Stimulated activated CD4-positive, alpha-beta T cell treated with anti-CD3 and anti-CD28 coated beads, Interleukin-1b, Interleukin-23, amount 100 ng/mL, for 24 hours (primary cell): ENCODE measurements around the gene MIPEP.
"Not testable (repeated sequence)": the region's sequence is repeated elsewhere in the genome, so short reads cannot be mapped to it uniquely, and the experiment has no call there.

ENCODE experiments used
- DNase-seq, 4 experiments: peaks; one replicate each; pipeline ENCODE4 v3.0.0-alpha.2; 2020; ENCODE audit warnings: low read depth in 4 of 4, low spot score in 1 of 4

MIPEP gene

GRCh38 chr13:23751195-23751594 lies 138.0 kb downstream of the MIPEP start:
- no peak for DNase-seq

- DNase-seq = no peak
These were observed 138.6 kb downstream of the MIPEP start for GRCh38 chr13:23750383-23751121.

GRCh38 chr13:23749288-23749873 lies 139.8 kb downstream of the MIPEP start:
- DNase-seq = no peak

GRCh38 chr13:23748109-23748990 lies 140.8 kb downstream of the MIPEP start:
- DNase-seq = no peak

DNA sequence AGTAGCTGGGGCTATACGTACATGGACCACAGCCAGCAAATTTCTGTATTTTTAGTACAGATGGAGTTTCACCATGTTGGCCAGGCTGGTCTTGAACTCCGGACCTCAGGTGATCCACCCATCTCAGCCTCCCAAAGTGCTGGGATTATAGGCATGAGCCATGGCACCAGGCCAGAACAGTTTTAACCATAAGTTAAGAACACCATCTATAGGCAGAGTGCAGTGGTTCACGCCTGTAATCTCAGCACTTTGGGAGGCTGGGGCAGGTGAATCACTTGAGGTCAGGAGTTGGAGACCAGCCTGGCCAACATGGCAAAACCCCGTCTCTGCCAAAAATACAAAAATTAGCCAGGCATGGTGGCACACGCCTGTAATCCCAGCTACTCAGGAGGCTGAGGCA lies 143.1 kb downstream of the MIPEP start:
- not testable (repeated sequence) for DNase-seq

DNA sequence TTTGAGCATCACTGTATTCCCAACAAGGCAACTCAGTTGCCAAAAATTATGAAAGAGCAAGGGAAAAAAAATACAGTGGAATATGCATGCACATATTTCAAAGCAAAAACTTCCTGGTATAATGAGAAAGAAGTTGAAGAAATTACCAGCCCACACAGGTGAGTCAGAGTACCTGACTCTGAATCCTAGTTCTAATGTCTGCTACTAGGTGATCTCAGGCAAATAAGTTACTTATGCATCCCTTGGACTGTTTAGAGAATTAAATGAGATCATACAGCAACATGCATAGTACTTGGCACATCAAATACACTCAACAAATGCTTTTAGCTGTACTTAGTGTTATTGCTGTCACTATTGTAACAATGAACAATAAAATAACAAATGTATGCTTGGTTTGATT lies 144.9 kb downstream of the MIPEP start:
- no peak for DNase-seq

DNA sequence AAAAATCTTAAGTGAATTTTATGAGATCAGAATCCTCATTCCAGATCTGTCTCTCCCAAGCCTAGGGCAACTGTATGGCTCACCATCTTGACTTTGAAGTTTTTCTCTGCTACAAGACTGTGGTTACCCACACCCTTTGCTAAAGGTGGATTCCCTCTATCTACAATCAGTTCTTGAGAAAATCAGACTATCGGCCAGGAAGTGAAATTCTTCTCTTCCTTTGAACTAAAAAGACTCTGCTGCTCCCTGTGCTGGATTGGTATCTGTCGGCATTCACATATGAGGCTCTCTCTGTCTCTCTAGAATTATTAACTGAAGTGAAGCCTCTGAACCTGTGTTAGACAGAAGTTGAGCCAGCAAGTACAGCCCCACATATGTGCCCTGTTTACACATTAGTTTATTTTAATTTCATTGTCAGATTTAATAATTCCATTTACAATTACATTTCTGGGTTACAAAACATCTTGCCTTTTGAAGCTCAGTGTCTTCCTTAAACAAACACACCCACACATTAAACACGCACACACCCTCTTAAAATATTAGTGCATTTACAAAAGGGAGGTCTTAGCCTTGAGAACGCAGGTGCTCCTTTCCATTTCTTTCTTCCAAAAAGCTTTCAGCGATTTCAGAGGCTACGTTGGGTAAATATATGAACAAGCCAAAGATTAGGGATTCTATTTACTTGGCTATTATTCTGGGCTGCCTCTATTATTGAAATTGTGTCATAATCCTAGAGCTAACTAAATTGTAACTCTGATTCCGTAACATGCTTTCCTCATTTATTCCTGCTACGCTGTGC lies 145.7 kb downstream of the MIPEP start:
- DNase-seq = no peak

GRCh38 chr13:23741879-23742510 lies 147.2 kb downstream of the MIPEP start:
- no peak for DNase-seq

DNA sequence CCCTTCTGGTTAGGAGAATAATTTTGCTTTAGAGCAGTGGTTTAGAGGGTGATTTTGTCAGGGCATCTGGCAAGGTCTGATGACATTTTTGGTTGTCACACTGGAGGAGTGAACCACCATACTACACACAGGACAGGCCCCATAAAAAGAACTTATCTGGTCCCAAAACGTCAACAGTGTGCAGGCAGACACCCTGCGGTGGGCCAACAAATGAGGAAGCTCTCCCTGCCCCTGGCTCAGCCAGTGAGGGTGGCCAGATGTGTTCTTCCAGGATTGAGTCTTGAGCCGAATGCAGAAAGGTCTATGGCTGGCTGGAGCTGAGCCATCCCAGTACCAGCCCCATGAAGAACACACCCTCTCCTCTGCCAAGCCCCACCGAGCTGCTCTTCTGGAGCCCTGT lies 149.2 kb downstream of the MIPEP start:
- DNase-seq = no peak

DNA sequence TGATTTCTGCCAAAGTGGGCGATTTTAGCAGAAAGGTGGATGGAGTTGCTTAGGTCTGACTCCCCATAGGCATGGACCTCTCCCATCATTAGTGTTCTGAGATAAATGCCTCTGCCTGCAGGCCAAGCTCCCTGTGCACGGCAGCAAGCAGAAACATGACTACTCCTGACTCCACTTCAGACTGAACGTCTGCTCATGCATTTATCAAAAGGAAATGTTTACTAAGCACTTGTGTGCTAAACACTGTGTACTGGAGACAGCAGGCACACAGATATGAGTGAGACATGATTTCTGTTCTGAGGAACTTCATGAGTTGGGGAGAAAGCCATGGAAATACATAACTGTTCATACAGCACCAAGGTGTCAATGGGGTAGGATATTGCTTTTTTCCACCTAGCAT lies 149.6 kb downstream of the MIPEP start:
- no peak for DNase-seq

- no peak for DNase-seq
These were observed 152.7 kb downstream of the MIPEP start for GRCh38 chr13:23736541-23736940.

DNA sequence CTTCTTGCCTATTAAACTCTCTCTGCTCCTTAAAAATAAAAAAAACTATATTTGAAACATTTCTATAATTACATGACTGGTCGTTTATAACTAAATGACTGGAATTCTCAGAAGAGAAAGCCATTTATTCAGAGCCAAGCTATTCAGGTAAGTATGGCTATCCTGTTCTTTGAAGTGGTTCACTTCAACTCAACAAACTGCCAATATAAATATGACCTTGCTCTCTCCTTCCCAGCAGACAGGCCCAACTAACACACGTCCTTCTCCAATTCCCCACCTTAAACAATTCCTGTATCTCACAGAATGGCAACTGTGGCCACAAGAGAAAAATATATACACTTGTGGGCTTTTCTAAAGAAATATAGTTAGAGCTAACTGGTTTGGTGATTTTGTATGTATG lies 153.9 kb downstream of the MIPEP start:
- DNase-seq = no peak

- DNase-seq = no peak
These were observed 157.5 kb downstream of the MIPEP start for GRCh38 chr13:23731709-23732108.

GRCh38 chr13:23730251-23730650 lies 158.9 kb downstream of the MIPEP start:
- DNase-seq = no peak

DNA sequence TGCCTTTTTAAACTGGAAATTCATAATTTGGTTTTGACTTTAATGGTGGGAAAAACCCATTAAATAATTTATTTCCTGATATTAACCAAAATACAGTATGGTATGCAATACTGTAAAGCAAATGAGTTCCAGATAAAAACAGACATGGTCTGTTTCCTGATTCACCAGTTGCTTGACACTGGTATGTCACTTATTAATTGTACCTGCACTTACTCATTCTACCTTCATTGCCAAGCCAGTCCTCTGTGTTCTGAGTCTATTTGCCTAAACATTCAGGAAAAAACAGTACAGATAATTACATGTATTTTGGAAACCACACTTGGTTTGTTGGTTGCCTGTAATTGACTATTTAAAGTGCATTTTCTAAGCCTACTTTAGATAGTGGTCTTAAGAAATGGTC lies 159.7 kb downstream of the MIPEP start:
- no peak for DNase-seq

GRCh38 chr13:23728807-23729206 lies 160.4 kb downstream of the MIPEP start:
- no peak for DNase-seq

DNA sequence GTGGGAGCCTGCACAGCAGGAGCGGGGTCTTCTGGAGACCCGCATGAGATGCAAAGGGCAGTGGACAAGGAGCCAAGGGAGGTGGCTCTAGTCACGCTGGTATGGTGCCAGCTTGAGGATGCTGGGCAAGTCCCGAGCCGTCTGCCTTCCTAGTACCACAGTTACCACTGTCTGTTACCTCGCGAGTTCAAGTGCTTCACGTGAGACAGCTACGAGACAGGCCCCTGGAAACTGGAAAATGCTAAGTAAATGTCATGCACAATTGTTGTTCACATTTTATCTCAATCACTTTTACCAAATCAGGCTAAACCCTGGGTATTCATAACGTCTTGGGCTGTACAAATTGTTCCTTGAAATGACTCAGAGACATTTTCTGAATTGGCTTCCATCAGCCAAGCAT lies 163.3 kb downstream of the MIPEP start:
- no peak for DNase-seq

DNA sequence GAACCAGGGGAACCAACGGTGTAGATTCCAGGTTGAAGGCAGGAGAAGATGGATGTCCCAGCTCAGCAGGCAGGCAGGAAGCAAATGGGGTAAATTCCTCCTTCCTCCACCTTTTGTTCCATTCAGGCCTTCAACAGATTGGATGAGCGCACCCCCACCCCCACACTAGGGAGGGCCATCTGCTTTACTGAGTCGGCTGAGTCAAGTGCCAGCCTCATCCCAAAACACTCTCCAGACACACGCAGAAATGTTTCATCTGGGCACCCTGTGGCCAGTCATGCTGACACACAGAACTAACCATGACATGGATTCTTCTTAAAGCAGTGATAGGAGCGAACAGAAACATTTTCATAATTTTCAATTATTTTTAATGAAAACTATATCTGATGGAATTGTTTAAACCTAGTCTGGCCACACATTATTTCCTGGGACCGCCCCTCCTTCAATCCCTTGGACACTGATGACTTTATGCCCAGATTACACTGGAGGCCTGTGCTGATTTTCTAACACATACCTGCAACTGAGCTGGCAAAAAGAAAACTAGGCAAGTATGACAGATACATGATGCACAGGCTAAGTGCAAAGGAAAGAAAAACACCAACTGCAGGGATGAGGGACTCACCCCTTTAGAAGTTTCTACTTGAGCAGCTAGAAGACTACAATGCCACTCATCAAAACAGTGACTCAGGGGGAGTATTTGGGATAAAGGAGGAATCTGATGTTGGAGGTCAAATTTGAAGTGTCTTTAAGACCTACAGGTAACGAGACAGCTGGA lies 164.8 kb downstream of the MIPEP start:
- no peak for DNase-seq

DNA sequence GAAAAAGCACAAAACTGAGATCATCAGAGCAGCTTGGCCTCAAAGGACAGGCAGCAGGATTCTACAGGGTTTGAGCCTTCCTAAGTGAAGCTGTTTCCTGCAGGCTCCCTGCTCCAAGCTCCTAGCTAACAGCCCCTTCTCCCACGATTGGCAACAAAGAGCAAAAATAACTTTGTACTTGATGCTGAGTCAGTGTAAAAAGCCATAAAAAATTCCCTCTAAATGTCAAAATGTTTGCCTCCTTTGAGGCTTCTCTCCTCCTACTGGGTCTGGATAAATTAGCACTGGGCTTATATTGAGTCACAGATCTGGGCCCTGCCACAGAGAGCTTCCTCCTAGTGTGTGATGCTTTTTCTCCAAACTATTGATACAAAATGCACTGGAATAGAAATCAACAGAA lies 165.7 kb downstream of the MIPEP start:
- no peak for DNase-seq
